ENCODE data around the gene CNOT8.

The CNOT8 gene

GRCh38 chr5:154893381-154893780 lies 35.0 kb downstream of the CNOT8 start:
- TF ChIP-seq SP1 (IDR thresholded peaks at IDR 0.05) (no peak), LEF1 (IDR thresholded peaks at IDR 0.05; ENCODE audit: borderline replicate concordance) (no peak), ZNF384 (IDR thresholded peaks at IDR 0.05) (no peak), TARDBP (IDR thresholded peaks at IDR 0.05) (no peak), PKNOX1 (IDR thresholded peaks at IDR 0.05) (no peak), CTBP1 (IDR thresholded peaks at IDR 0.05; ENCODE audit: borderline replicate concordance) (no peak)
- ChIA-PET CTCF (interaction anchor here (0.7 kb wide), 1 partner anchor 38 kb away, joined by 4 read pairs; no protein-coding TSS in a partner anchor), POLR2A (no interaction called here)
- DNase-seq (ENCODE audit: extremely low spot score) = no peak

- CTCF ChIA-PET = no interaction called here
- POLR2A ChIA-PET = no interaction called here
- TF ChIP-seq CTBP1 (IDR thresholded peaks at IDR 0.05; ENCODE audit: borderline replicate concordance) = no peak
- TF ChIP-seq FOXA1 (IDR thresholded peaks at IDR 0.05) = no peak
- TF ChIP-seq ZNF384 (IDR thresholded peaks at IDR 0.05) = no peak
- no peak for TF ChIP-seq SUZ12 (IDR thresholded peaks at IDR 0.05)
- no peak for TF ChIP-seq SP1 (IDR thresholded peaks at IDR 0.05)
- TF ChIP-seq L3MBTL2 (conservative IDR thresholded peaks at IDR 0.05) = no peak
- no peak for TF ChIP-seq NFRKB (IDR thresholded peaks at IDR 0.05)
- TF ChIP-seq FOXM1 (IDR thresholded peaks at IDR 0.05; ENCODE audit: borderline replicate concordance) = no peak
- no peak for TF ChIP-seq LEF1 (IDR thresholded peaks at IDR 0.05; ENCODE audit: borderline replicate concordance)
- TF ChIP-seq FOXK2 (IDR thresholded peaks at IDR 0.05) = no peak
- TF ChIP-seq PKNOX1 (IDR thresholded peaks at IDR 0.05) = no peak
- no peak for TF ChIP-seq BHLHE40 (IDR thresholded peaks at IDR 0.05; ENCODE audit: borderline replicate concordance)
- TF ChIP-seq TARDBP (IDR thresholded peaks at IDR 0.05) = no peak
- no peak for TF ChIP-seq HDGF (IDR thresholded peaks at IDR 0.05; ENCODE audit: borderline replicate concordance)
- TF ChIP-seq ELF4 (IDR thresholded peaks at IDR 0.05) = no peak
- DNase-seq (ENCODE audit: extremely low spot score) = no peak
Observed at GRCh38 chr5:154895606-154896561, 37.5 kb downstream of the CNOT8 start.

GRCh38 chr5:154896562-154897165 lies 38.2 kb downstream of the CNOT8 start:
- DNase-seq (ENCODE audit: extremely low spot score) = no peak
- CTCF ChIA-PET = interaction anchor here (0.8 kb wide), 1 partner anchor 24 kb away, joined by 3 read pairs; no protein-coding TSS in a partner anchor
- POLR2A ChIA-PET = no interaction called here
- TF ChIP-seq ARNT (IDR thresholded peaks at IDR 0.05) = no peak
- TF ChIP-seq FOXK2 (IDR thresholded peaks at IDR 0.05) = no peak
- TF ChIP-seq HDGF (IDR thresholded peaks at IDR 0.05; ENCODE audit: borderline replicate concordance) = no peak
- no peak for TF ChIP-seq ZNF384 (IDR thresholded peaks at IDR 0.05)
- no peak for TF ChIP-seq SUZ12 (IDR thresholded peaks at IDR 0.05)
- TF ChIP-seq ELF4 (IDR thresholded peaks at IDR 0.05) = no peak
- TF ChIP-seq NFRKB (IDR thresholded peaks at IDR 0.05) = no peak
- no peak for TF ChIP-seq LEF1 (IDR thresholded peaks at IDR 0.05; ENCODE audit: borderline replicate concordance)
- no peak for TF ChIP-seq TARDBP (IDR thresholded peaks at IDR 0.05)
- TF ChIP-seq CTBP1 (IDR thresholded peaks at IDR 0.05; ENCODE audit: borderline replicate concordance) = no peak
- no peak for TF ChIP-seq SP1 (IDR thresholded peaks at IDR 0.05)
- no peak for TF ChIP-seq BHLHE40 (IDR thresholded peaks at IDR 0.05; ENCODE audit: borderline replicate concordance)
- TF ChIP-seq PKNOX1 (IDR thresholded peaks at IDR 0.05) = no peak
- TF ChIP-seq L3MBTL2 (conservative IDR thresholded peaks at IDR 0.05) = no peak
- TF ChIP-seq FOXM1 (IDR thresholded peaks at IDR 0.05; ENCODE audit: borderline replicate concordance) = no peak
- TF ChIP-seq FOXA1 (IDR thresholded peaks at IDR 0.05) = no peak

GRCh38 chr5:154898210-154898609 lies 39.8 kb downstream of the CNOT8 start:
- ChIA-PET POLR2A (no interaction called here), CTCF (no interaction called here)
- TF ChIP-seq LEF1 (IDR thresholded peaks at IDR 0.05; ENCODE audit: borderline replicate concordance) (no peak), CTBP1 (IDR thresholded peaks at IDR 0.05; ENCODE audit: borderline replicate concordance) (no peak)
- no peak for DNase-seq (ENCODE audit: extremely low spot score)

GRCh38 chr5:154899151-154899816 lies 40.9 kb downstream of the CNOT8 start:
- TF ChIP-seq BHLHE40 (IDR thresholded peaks at IDR 0.05; ENCODE audit: borderline replicate concordance) (no peak), FOXK2 (IDR thresholded peaks at IDR 0.05) (no peak), ZNF384 (IDR thresholded peaks at IDR 0.05) (no peak), L3MBTL2 (conservative IDR thresholded peaks at IDR 0.05) (no peak), CTBP1 (IDR thresholded peaks at IDR 0.05; ENCODE audit: borderline replicate concordance) (no peak), FOXM1 (IDR thresholded peaks at IDR 0.05; ENCODE audit: borderline replicate concordance) (no peak), HDGF (IDR thresholded peaks at IDR 0.05; ENCODE audit: borderline replicate concordance) (no peak), SP1 (IDR thresholded peaks at IDR 0.05) (no peak), ARNT (IDR thresholded peaks at IDR 0.05) (no peak), TARDBP (IDR thresholded peaks at IDR 0.05) (no peak), PKNOX1 (IDR thresholded peaks at IDR 0.05) (no peak), ELF4 (IDR thresholded peaks at IDR 0.05) (no peak), SUZ12 (IDR thresholded peaks at IDR 0.05) (no peak)
- DNase-seq (ENCODE audit: extremely low spot score) = no peak
- CTCF ChIA-PET = no interaction called here
- POLR2A ChIA-PET = no interaction called here

All from HEK293T (cell line).